ENCODE measurements around the gene DNAH1. TPM values are rescaled to one million over a fixed set of nuclear protein-coding genes. Genes with fewer than 3 reads are reported as not detected.

The DNAH1 gene
- total and polyA plus RNA-seq, 2 of the 4 experiments (the other 2 are of a cell fraction) = 2.0 to 4.0 TPM

- H3K79me1 ChIP-seq (ENCODE audit: low read depth in 1 of 2, low read length in 2 of 2) = no peaks in the 10 kb centered on the region
- no peak overlapping the region for H2BK5ac ChIP-seq (ENCODE audit: low read depth, low read length, poor library complexity, severe bottlenecking)
- H3K23ac ChIP-seq (ENCODE audit: low read depth, low read length) = no peak overlapping the region
- in situ Hi-C loops (cut with MboI; ENCODE audit: low sequenced_read_pairs) (no loop called here), intact Hi-C loops (cut with micrococcal nuclease) (no loop called here), dilution Hi-C loops (cut with HindIII; ENCODE audit: low sequenced_read_pairs, unreplicated experiment) (no loop called here)
- H4K20me1 ChIP-seq (ENCODE audit: insufficient read depth, low read length) = no peaks in the 10 kb centered on the region
- no peak overlapping the region for H2BK120ac ChIP-seq (ENCODE audit: low read depth, low read length)
- ChIA-PET CTCF (interaction anchor here (1.0 to 3.7 kb wide), 2 partner anchors 10 to 24 kb away, joined by 3 to 11 read pairs; no protein-coding TSS in a partner anchor), POLR2A (ENCODE audit: unreplicated experiment) (no interaction called here)
- DNase-seq = no peak
- H2BK20ac ChIP-seq (ENCODE audit: low read depth, low read length) = no peak overlapping the region
- H2BK15ac ChIP-seq (ENCODE audit: low read depth, low read length) = no peak overlapping the region
- H4K8ac ChIP-seq (ENCODE audit: low read depth in 2 of 2, low read length in 2 of 2) = no peak overlapping the region
- no peak overlapping the region for H2AK5ac ChIP-seq (ENCODE audit: low read depth, low read length)
- H2AFZ ChIP-seq (replicated peaks; ENCODE audit: low read length, poor library complexity) = no peak overlapping the region
- H3K4me2 ChIP-seq (ENCODE audit: low read depth, low read length) = no peak overlapping the region
- H3K56ac ChIP-seq (ENCODE audit: extremely low read depth, insufficient read depth, low read length) = no peak overlapping the region
- H3K4ac ChIP-seq (ENCODE audit: low read depth, low read length) = no peak overlapping the region
- no peak overlapping the region for H4K91ac ChIP-seq (ENCODE audit: insufficient read depth, low read depth, low read length)
- ATAC-seq (ENCODE audit: low read depth) = no peak
- no TSS peak for BruUV-seq (replicated peaks)
- WGBS, 2 experiments (ENCODE audit: extremely low coverage in 2 of 2, insufficient read length in 1 of 2) = no CpG with 5 or more reads among the region's 3 CpGs
- no peak overlapping the region for H3K18ac ChIP-seq (ENCODE audit: low read depth, low read length)
- H3K36me3 ChIP-seq (ENCODE audit: control insufficient read depth, insufficient read depth, low read length) = no peaks in the 10 kb centered on the region
- H3K27ac ChIP-seq (ENCODE audit: insufficient read depth, low read length) = no peak overlapping the region
- no peaks in the 10 kb centered on the region for H3K9me3 ChIP-seq (ENCODE audit: control insufficient read depth, insufficient read depth, low read length)
- H3K9ac ChIP-seq (ENCODE audit: low read depth, low read length) = no peak overlapping the region
- no peak overlapping the region for H4K5ac ChIP-seq (ENCODE audit: low read depth, low read length)
- no peaks in the 10 kb centered on the region for H3K4me1 ChIP-seq (ENCODE audit: control insufficient read depth, insufficient read depth, low read length)
- no peak overlapping the region for H2AK9ac ChIP-seq (replicated peaks; ENCODE audit: low read depth, low read length, poor library complexity)
- no peak overlapping the region for H3K14ac ChIP-seq (replicated peaks; ENCODE audit: low read depth, low read length)
- H3K4me3 ChIP-seq (ENCODE audit: insufficient read depth, low read depth, low read length) = no peak overlapping the region
- H3K9me1 ChIP-seq (ENCODE audit: insufficient read depth, low read length) = no peaks in the 10 kb centered on the region
- TF ChIP-seq NFE2L2 (IDR thresholded peaks at IDR 0.05; ENCODE audit: low read depth, low read length) (no peak), RAD21 (IDR thresholded peaks at IDR 0.05; ENCODE audit: low read length) (no peak), RCOR1 (IDR thresholded peaks at IDR 0.05; ENCODE audit: insufficient replicate concordance, low read length) (no peak), MXI1 (IDR thresholded peaks at IDR 0.05; ENCODE audit: borderline replicate concordance, low read depth, low read length) (no peak)
- H3K27me3 ChIP-seq (ENCODE audit: control insufficient read depth, insufficient read depth, low read length) = 0 out of 2 replicates have a peak, but pooled peaks cover 2% of the 10 kb centered on the region
Measured at GRCh38 chr3:52422669-52423068, 106.5 kb downstream of the DNAH1 start.
